Fibroblast of lung (primary cell): ENCODE results near the gene SNX14. TPM values are rescaled to one million over a fixed set of nuclear protein-coding genes. Genes with fewer than 3 reads are reported as not detected.
A peak's percentile ranks its signal among the peaks of the same experiment; 100 is the strongest.

Experiments used
- DNase-seq, 2 donors: peaks; one replicate each; pipeline versions ENCODE4 v3.0.0 to v3.0.0-alpha.2; 2010; ENCODE audit warnings: low read depth in 2 of 2
- H2AFZ ChIP-seq: 2 replicates; pipeline ENCODE4 v1.5.1; 2012; ENCODE audit warnings: low read length, control low read depth, inconsistent platforms
- H3K27ac ChIP-seq: 2 replicates; pipeline ENCODE4 v1.5.1; 2011; ENCODE audit warnings: low read length, control low read depth; ENCODE audit not compliant: insufficient read depth
- H3K27me3 ChIP-seq: 2 replicates; pipeline ENCODE4 v1.5.1; 2011; ENCODE audit warnings: mild to moderate bottlenecking, low read length; ENCODE audit not compliant: control insufficient read depth, insufficient read depth
- H3K36me3 ChIP-seq: 2 replicates; pipeline ENCODE4 v1.5.1; 2011; ENCODE audit warnings: low read length; ENCODE audit not compliant: control insufficient read depth, insufficient read depth
- H3K4me1 ChIP-seq: 2 replicates; pipeline ENCODE4 v1.5.1; 2011; ENCODE audit warnings: low read length; ENCODE audit not compliant: control insufficient read depth, insufficient read depth; ENCODE audit errors: extremely low read depth
- H3K4me2 ChIP-seq: 2 replicates; pipeline ENCODE4 v1.5.1; 2011; ENCODE audit warnings: low read length, control low read depth; ENCODE audit not compliant: insufficient read depth; ENCODE audit errors: extremely low read depth
- H3K4me3 ChIP-seq, 4 experiments: fragments of 200-600 bp in 1 of 4; sonication (generic) in 1 of 4; replicated peaks in 1 of 4; 2 replicates each; pipeline ENCODE4 v1.5.1; 2011 to 2016; ENCODE audit warnings: low read length in 4 of 4, low read depth in 3 of 4, mild to moderate bottlenecking in 3 of 4, control low read depth in 2 of 4, inconsistent platforms in 1 of 4, mixed read lengths in 1 of 4; ENCODE audit not compliant: insufficient read depth in 1 of 4; ENCODE audit errors: control extremely low read depth in 1 of 4
- H3K79me2 ChIP-seq: 2 replicates; pipeline ENCODE4 v1.5.1; 2012; ENCODE audit warnings: mild to moderate bottlenecking, low read length, inconsistent platforms; ENCODE audit not compliant: control insufficient read depth, insufficient read depth
- H3K9ac ChIP-seq: 2 replicates; pipeline ENCODE4 v1.5.1; 2011; ENCODE audit warnings: mild to moderate bottlenecking, low read length, control low read depth; ENCODE audit not compliant: insufficient read depth
- H3K9me3 ChIP-seq: 2 replicates; pipeline ENCODE4 v1.5.1; 2012; ENCODE audit warnings: low read depth, low read length; ENCODE audit not compliant: control insufficient read depth, insufficient read depth
- H4K20me1 ChIP-seq: 2 replicates; pipeline ENCODE4 v1.5.1; 2011; ENCODE audit warnings: low read length; ENCODE audit not compliant: control insufficient read depth, insufficient read depth; ENCODE audit errors: extremely low read depth
- CTCF ChIP-seq, 2 donors: IDR thresholded peaks in 1 of 2; conservative IDR thresholded peaks in 1 of 2; 1 replicate in 1 of 2; 2 replicates in 1 of 2; pipeline ENCODE4 v1.5.1; 2011 to 2012; ENCODE audit warnings: low read length in 2 of 2, control low read depth in 1 of 2, inconsistent platforms in 1 of 2, low read depth in 1 of 2, mild to moderate bottlenecking in 1 of 2
- EZH2 ChIP-seq: IDR thresholded peaks from 2 replicates; pipeline ENCODE4 v1.5.1; 2012; ENCODE audit warnings: low read length, control low read depth, mild to moderate bottlenecking; ENCODE audit errors: missing control alignments
- polyA plus RNA-seq, 2 donors: library from polyadenylated mRNA; depleted of rRNA in 1 of 2; stranded (reverse) in 1 of 2; unstranded in 1 of 2; fragments of >200 nt; gene quantifications; 2 replicates each; pipeline ENCODE4 v1.2.1, GENCODE V29; 2011 to 2012; ENCODE audit warnings: missing spikeins in 1 of 2
- total RNA-seq: library from RNA; depleted of rRNA; stranded (reverse); fragments of >200 nt; gene quantifications from 2 replicates; pipeline ENCODE4 v1.2.1, GENCODE V29; 2014

The SNX14 gene
- total and polyA plus RNA-seq, 2 donors (not counting 1 experiment from before 2014, with no cell fraction given) = 79.7 to 182 TPM

DNA sequence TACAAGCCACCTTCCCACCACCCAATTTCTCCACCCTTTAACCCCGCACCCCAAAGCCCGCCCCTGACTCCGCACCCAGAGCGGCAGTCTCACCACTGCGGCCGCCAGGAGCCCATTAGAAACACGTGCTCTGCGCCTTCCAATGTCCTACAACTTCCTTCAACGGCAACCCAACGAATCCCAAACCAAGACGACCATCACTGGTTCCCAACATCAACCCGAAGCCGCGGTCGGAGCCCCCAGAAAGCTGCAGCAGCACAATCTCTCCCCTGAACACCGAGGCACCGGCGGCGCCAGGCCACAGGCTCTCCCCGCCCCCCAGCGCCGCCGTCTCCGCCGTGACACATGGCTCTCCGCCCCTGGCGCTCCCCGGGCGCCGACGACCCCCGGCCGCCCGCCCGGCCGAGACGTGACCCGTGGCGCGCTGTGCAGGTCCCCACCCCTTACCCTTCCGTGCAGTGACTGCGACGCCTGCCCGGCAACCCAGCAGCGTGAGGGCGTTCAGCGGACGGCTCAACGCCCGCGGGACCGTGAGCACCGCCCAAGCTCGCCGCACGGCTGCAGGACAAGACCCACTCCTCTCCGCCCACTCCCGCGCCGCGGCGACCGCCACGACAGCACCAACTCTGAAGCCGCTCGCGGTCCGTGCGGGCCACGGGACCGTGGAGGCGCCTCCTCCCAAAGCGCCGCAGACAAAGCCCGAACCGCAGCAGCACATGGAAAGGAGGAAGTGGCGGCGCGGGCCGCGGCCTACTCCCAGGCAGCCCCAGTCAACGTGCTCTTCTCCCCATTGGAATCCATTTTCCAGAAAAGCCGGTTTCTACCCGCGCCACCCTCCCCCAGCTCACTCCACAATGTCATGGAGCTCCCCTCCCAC, 48.5 kb upstream of the SNX14 start:
- Histone ChIP-seq H3K4me2 (no peak overlapping the region), H4K20me1 (no peaks in the 10 kb centered on the region), H3K36me3 (peaks cover 2% of the 10 kb centered on the region), H3K79me2 (peaks cover 58% of the 10 kb centered on the region), H3K4me3 (peak overlapping the region; percentile 91 to 99 (median 98)), H3K9ac (peak overlapping the region; percentile 99), H2AFZ (peak overlapping the region; percentile 47), H3K27me3 (no peaks in the 10 kb centered on the region), H3K27ac (peak overlapping the region; percentile 100), H3K9me3 (no peaks in the 10 kb centered on the region), H3K4me1 (peaks cover 7% of the 10 kb centered on the region)
- TF ChIP-seq CTCF (conservative IDR thresholded peaks at IDR 0.05 in 1 of 2, IDR thresholded peaks at IDR 0.05 in 1 of 2; ENCODE audit: low read depth in 1 of 2, low read length in 2 of 2) (no peak), EZH2 (no peak)
- DNase-seq = peak; percentile 49 to 55

DNA sequence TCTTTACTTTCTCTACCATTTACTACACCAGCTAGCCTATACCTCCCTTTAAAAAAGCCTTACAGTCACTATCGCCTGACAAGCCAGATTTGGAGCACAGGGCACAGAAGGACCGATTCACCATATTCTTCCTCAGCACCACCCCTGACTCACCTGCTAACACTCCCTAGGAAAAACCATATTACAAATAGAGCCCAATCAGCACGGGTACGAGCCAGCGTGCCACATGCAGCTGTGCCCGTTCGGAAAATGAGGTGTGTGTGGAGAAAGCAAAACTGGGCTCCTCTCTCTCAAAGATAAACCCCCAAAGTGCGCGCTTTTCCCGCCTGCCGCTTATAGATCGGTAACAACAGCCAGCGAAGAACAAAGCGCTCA, 47.9 kb upstream of the SNX14 start:
- peak overlapping the region; percentile 100 for H3K27ac ChIP-seq
- no peaks in the 10 kb centered on the region for H3K27me3 ChIP-seq
- H3K4me3 ChIP-seq = peak overlapping the region; percentile 91 to 99 (median 98)
- peak overlapping the region; percentile 88 for H3K4me2 ChIP-seq
- H3K4me1 ChIP-seq = peaks cover 7% of the 10 kb centered on the region
- DNase-seq = no peak
- TF ChIP-seq EZH2 (no peak), CTCF (conservative IDR thresholded peaks at IDR 0.05 in 1 of 2, IDR thresholded peaks at IDR 0.05 in 1 of 2; ENCODE audit: low read depth in 1 of 2, low read length in 2 of 2) (no peak)
- H3K36me3 ChIP-seq = peaks cover 2% of the 10 kb centered on the region
- H2AFZ ChIP-seq = no peak overlapping the region
- H4K20me1 ChIP-seq = no peaks in the 10 kb centered on the region
- peaks cover 64% of the 10 kb centered on the region for H3K79me2 ChIP-seq
- peak overlapping the region; percentile 99 for H3K9ac ChIP-seq
- no peaks in the 10 kb centered on the region for H3K9me3 ChIP-seq

- Histone ChIP-seq H3K4me3 (peak overlapping the region; percentile 91 to 99 (median 98)), H3K27ac (no peak overlapping the region), H3K4me1 (peaks cover 7% of the 10 kb centered on the region), H3K4me2 (peak overlapping the region; percentile 88), H3K27me3 (no peaks in the 10 kb centered on the region), H4K20me1 (no peaks in the 10 kb centered on the region), H3K9me3 (no peaks in the 10 kb centered on the region), H3K9ac (peak overlapping the region; percentile 33), H3K79me2 (peaks cover 71% of the 10 kb centered on the region), H2AFZ (no peak overlapping the region), H3K36me3 (peaks cover 3% of the 10 kb centered on the region)
- TF ChIP-seq CTCF (conservative IDR thresholded peaks at IDR 0.05 in 1 of 2, IDR thresholded peaks at IDR 0.05 in 1 of 2; ENCODE audit: low read depth in 1 of 2, low read length in 2 of 2) = no peak
- no peak for TF ChIP-seq EZH2
- peak in 1 of 2 donors; percentile 30 for DNase-seq
Observed at GRCh38 chr6:85640821-85641220, 47.2 kb upstream of the SNX14 start.
